NOMO-1 (cell line): ENCODE data around the gene SIPA1L3.
"Not testable (repeated sequence)": the region's sequence is repeated elsewhere in the genome, so short reads cannot be mapped to it uniquely, and the experiment has no call there.

ENCODE experiments used
- DNase-seq, 2 experiments: peaks; one replicate each; lab custom pipeline; 2025; ENCODE audit not compliant: unreplicated experiment in 2 of 2; lab: John Stamatoyannopoulos, UW

The SIPA1L3 gene

GRCh38 chr19:38223617-38224013 lies 316.6 kb downstream of the SIPA1L3 start:
- DNase-seq = no peak

GRCh38 chr19:38224014-38224862 lies 317.2 kb downstream of the SIPA1L3 start, which contains the start of gene DPF1:
Gene DPF1, minus strand, starts transcription at chr19:38224222. Its CDS starts 80 bp downstream, at chr19:38224142.
- DNase-seq = peak; percentile 81 to 89

DNA sequence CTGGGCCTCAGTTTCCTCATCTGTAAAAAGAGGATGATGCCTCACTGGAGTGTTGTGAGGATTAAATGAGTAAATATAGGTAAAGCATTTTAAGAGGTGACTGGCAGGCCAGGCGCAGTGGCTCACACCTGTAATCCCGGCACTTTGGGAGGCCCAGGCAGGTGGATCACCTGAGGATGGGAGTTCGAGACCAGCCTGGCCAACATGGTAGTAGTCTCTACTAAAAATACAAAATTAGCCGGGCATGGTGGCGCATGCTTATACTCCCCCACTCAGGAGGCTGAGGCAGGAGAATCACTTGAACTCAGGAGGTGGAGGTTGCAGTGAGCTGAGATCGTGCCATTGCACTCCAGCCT lies 317.8 kb downstream of the SIPA1L3 start:
- DNase-seq = not testable (repeated sequence)

DNA sequence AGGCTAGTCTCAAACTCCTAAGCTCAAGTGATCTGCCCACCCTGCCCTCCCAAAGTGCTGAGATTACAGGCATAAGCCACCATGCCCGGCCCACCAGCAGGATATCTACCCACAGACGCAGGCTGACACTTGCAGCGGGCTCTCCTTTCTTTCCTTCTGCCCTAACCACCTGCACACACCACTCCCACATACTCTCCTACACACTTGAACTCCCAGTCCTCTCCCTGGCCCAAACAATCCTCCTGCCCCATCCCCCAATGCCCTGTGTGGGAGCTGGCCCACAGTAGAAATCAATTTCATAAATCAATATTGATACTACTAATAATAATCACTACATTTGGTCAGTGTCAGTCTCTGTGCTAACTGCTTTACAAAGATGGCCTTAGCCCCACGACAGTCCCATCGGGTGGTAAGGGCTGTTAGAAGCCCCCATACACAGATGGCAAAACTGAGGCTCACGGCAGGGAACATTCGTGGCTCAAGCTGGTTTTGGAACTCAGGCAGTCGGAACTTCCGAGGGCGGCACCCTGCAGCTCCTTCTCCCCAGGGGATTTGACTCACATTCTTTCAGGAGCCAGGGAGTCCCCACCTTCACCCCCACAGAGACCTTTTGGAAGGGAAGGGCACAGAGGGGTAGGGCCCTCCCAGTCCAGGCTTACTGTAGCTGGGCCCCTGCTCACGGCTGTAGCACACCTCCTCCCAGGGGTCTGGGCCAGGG lies 320.4 kb downstream of the SIPA1L3 start:
- no peak for DNase-seq

GRCh38 chr19:38228005-38228377 lies 321.0 kb downstream of the SIPA1L3 start:
- no peak for DNase-seq

GRCh38 chr19:38228491-38229439 lies 321.8 kb downstream of the SIPA1L3 start:
- DNase-seq = no peak

GRCh38 chr19:38229585-38230073 lies 322.6 kb downstream of the SIPA1L3 start:
- peak; percentile 70 to 86 for DNase-seq

DNA sequence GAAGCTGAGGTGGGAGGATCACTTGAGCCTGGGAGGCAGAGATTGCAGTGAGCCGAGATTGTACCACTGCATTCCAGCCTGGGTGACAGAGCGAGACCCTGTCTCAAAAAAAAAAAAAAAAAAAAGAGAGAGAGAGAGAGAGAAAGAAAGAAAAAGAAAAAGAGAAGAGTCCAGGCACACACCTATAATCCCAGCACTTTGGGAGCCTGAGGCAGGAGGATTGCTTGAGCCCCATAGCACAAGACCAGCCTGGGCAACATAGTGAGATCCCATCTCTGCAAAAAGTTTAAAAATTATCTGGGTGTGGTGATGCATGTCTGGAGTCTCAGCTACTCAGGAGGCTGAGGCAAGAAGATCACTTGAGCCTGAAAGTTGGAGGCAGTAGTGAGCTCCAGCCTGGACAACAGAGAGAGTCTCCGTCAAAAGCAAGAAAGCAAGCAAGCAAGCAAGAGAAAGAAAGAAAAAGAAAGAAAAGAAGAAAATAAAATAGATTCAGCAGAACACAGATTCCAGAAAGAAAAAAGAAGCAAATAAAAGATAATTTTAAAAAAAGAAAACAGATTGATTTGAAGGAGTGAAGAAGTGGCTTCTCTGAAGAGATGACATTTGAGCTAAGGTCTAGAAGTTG lies 323.6 kb downstream of the SIPA1L3 start:
- DNase-seq = not testable (repeated sequence)

GRCh38 chr19:38231918-38232317 lies 324.9 kb downstream of the SIPA1L3 start:
- no peak for DNase-seq

DNA sequence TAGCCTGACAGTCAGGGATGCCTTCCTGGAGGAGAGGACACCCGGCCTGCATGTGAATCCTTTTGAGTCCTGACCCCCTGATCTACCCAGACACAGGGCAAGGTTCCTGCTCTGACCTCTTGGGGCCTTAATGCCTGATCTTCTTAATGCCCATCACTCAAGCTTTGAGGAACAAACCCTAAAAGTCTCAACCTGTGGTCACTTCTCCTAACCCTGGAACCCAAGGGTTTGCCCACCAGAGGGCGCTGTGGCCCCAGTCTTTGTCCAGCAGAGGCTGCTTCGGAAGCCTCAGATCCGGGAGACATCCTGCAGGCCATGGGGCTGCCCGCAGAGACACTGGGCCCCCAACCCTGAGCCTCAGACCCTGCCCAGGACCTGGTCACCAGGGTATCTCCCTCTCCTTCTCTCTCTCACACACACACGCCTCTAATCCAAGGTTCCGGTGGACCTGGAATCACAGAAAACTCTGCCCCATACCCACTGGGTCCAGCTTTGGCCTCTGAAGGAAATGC lies 326.8 kb downstream of the SIPA1L3 start:
- DNase-seq = peak; percentile 63 to 68

GRCh38 chr19:38234615-38235014 lies 327.6 kb downstream of the SIPA1L3 start:
- no peak for DNase-seq

GRCh38 chr19:38239816-38240215 lies 332.8 kb downstream of the SIPA1L3 start:
- DNase-seq = no peak

- DNase-seq = no peak
Measured at GRCh38 chr19:38243279-38243673, 336.3 kb downstream of the SIPA1L3 start.

DNA sequence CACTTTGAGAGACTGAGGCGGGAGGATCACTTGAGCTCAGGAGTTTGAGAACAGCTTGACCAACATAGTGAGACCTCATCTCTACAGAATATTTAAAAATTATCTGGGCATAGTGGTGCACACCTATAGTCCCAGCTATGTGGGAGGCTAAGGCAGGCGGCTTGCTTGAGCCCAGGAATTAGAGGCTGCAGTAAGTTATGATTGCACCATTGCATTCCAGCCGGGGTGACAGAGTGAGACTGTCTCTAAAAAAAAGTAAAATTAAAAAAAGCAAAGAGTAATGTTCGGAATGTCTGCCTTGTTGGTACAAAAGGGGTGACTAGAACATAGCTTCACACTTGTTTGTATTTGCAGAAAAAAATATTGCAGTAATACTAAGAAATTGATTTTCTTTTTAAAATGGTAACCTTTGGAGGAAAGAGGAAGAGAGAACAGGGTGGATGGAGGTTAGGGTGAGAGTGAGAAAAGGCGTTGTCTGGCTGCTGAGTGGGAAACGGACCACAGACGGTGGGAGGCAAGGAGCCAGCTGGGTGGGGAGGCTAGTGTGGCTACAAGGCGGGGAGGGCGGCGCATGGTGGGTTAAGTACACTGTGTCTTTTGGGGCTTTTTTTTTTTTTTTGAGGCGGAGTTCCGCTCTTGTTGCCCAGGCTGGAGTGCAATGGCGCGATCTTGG lies 339.0 kb downstream of the SIPA1L3 start:
- peak in 1 of 2 experiments; percentile 19 for DNase-seq

DNA sequence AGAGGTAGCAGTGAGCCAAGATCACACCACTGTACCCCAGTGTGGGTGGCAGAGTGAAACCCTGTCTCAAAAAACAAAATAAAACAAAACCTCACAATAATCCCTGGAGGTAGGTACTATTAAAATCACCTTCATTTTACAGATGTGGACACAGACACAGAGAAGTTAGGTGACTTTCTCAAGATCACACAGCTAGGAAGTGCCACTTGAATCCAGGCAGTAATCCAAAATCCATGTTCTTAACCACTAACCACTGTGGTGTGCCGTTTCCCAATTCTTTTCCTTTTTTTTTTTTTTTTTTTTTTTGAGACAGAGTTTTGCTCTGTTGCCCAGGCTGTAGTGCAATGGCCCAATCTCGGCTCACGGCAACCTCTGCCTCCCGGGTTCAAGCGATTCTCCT lies 340.1 kb downstream of the SIPA1L3 start:
- no peak for DNase-seq

DNA sequence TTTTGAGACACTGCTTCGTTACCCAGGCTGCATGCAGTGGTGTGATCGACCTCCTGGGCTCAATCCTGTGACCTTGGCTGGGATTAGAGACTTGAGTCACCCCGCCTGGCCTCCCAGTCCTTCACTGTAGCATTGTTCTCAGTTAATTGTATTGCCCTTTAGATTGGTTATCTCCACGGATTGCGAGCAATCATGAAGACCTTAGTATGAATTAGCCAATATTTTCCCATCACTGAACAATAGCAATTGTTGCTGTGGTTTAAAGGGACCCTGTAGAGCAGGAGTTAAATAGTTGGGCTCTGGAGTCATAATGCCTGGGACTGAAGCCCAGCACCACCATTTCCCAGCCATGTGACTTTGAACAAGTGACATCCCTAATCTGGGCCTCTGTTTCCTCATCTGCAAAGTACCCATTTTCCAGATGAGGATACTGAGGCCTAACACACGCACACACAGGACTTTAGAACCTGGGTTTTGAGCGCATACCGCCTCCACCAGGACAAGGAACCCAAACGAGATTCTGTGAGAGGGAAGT lies 340.8 kb downstream of the SIPA1L3 start:
- DNase-seq = no peak

DNA sequence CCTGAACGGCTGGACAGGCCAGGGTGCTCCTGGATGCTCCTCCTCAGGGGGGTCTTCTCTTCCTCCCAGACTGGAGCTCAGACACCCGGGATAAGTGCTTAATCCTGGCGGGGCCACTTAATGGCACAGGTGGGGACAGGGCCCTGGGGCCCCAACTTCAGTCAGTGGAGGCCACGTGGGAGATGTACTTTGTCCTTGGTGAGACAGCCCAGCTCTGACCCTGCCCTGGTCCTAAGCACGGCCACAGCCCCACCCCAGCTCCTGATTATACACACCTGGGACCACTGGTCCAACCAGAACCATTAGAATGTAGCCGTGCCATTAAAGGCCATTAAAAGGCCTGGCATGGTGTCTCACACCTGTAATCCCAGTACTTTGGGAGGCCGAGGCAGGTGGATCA lies 341.4 kb downstream of the SIPA1L3 start:
- no peak for DNase-seq

DNA sequence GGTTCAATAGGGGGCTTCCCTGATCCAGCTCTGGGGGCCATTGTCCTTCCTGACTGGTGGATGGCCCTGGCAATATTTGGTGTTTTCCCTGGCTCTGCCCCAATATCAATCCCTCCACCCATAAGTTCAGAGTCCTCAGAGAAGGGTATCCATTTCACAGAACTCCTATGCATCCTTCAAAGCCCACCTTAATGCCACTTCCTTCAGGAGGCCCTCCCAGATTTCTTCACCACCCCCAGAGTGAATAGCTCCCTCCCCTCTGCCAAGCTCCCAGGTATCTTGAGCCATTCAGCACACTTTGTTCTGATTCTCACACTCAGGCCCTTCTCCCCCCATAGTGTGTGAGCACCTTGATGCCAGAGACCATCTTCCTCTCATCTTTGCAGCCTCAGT lies 343.4 kb downstream of the SIPA1L3 start:
- no peak for DNase-seq

DNA sequence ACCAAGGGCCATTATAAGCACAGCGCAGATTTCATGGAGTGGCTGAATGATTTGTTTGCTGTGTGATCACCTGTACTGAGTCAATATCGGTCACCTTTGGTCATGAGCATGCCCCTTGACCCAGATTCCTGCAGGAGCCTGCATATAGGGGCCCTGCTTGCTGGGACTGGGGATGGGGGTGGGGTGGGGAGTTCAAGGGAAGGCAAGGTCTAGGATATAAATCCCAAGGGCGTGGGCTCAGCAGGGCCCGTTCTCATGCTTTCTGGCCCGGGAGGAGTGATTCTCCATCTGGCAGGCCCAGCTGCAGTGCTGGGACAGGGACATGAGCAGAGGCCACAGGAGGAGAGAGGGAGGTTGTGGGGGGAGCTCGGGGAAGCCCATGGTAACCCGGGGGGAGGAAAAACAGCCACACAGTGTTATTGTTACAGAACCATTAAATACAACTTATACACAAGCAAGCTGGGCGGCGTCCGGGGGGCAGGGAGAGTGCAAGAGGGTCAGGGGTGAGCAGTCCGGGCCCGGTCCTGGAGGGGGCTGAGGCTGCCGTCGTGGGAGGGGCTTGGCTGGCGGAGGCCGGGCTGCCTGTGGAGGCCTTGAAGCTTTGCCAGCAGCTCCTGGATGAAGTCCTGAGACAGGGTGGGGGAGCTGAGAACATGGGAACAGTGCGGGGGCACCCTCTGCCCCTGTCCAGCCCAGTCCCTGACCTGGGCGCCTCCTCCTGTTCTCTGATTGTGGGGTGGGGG lies 344.0 kb downstream of the SIPA1L3 start:
- DNase-seq = no peak
